GM12892 (cell line): ENCODE data around the gene HOXC4.
"Not testable (repeated sequence)": the region's sequence is repeated elsewhere in the genome, so short reads cannot be mapped to it uniquely, and the experiment has no call there.

Experiments used
- DNase-seq: peaks from one replicate; pipeline ENCODE4 v3.0.0; 2011; ENCODE audit not compliant: insufficient read length
- FAIRE-seq: peaks from 2 replicates; lab custom pipeline; 2011; peaks lifted over from hg19 to GRCh38; lab: Jason Lieb, UNC
- POLR2A ChIP-seq: IDR thresholded peaks from 2 replicates; pipeline ENCODE4 v1.6.1; 2011; ENCODE audit warnings: low read depth, low read length, control low read depth
- POLR2AphosphoS5 ChIP-seq: IDR thresholded peaks from 2 replicates; pipeline ENCODE4 v1.6.1; 2011; ENCODE audit warnings: low read depth, low read length, control low read depth
- TAF1 ChIP-seq: IDR thresholded peaks from 2 replicates; pipeline ENCODE4 v1.6.1; 2011; ENCODE audit warnings: low read depth, mild to moderate bottlenecking, control low read depth, low read length, borderline replicate concordance

The HOXC4 gene

GRCh38 chr12:54081581-54082396 lies 28.2 kb downstream of the HOXC4 start:
- FAIRE-seq, result not testable (repeated sequence)

GRCh38 chr12:54082397-54082892 lies 28.8 kb downstream of the HOXC4 start:
- TF ChIP-seq POLR2AphosphoS5, result no peak
- TF ChIP-seq TAF1, result no peak
- no peak for TF ChIP-seq POLR2A
- no peak for FAIRE-seq
- no peak for DNase-seq

More at GRCh38 chr12:54081581-54082396, 28.2 kb downstream of the HOXC4 start:
- not testable (repeated sequence) for DNase-seq

GRCh38 chr12:54088011-54088410 lies 34.4 kb downstream of the HOXC4 start:
- DNase-seq, result not testable (repeated sequence)

GRCh38 chr12:54089465-54089864 lies 35.8 kb downstream of the HOXC4 start:
- not testable (repeated sequence) for DNase-seq, FAIRE-seq

More at GRCh38 chr12:54088011-54088410, 34.4 kb downstream of the HOXC4 start:
- not testable (repeated sequence) for FAIRE-seq

- FAIRE-seq, DNase-seq: not testable (repeated sequence)
Measured at GRCh38 chr12:54090312-54090711, 36.7 kb downstream of the HOXC4 start.

GRCh38 chr12:54092943-54093342 lies 39.3 kb downstream of the HOXC4 start:
- DNase-seq, FAIRE-seq: not testable (repeated sequence)

- FAIRE-seq, DNase-seq: not testable (repeated sequence)
Measured at GRCh38 chr12:54095928-54096327, 42.3 kb downstream of the HOXC4 start.

- DNase-seq, FAIRE-seq: not testable (repeated sequence)
Measured at GRCh38 chr12:54098644-54099043, 45.0 kb downstream of the HOXC4 start.

- not testable (repeated sequence) for FAIRE-seq, DNase-seq
Measured at GRCh38 chr12:54100588-54100987, 47.0 kb downstream of the HOXC4 start.

GRCh38 chr12:54102223-54102622 lies 48.6 kb downstream of the HOXC4 start:
- DNase-seq, FAIRE-seq: not testable (repeated sequence)

- not testable (repeated sequence) for FAIRE-seq, DNase-seq
Measured at GRCh38 chr12:54103827-54104226, 50.2 kb downstream of the HOXC4 start.
